Astrocyte of the cerebellum (primary cell): ENCODE measurements around the gene MGAT2.
A peak's percentile ranks its signal among the peaks of the same experiment; 100 is the strongest.

Experiments used
- DNase-seq: peaks from one replicate; pipeline ENCODE4 v3.0.0-alpha.2; 2011; ENCODE audit warnings: low read depth
- H3K4me3 ChIP-seq: 2 replicates; pipeline ENCODE4 v1.5.1; 2011; ENCODE audit warnings: mild to moderate bottlenecking, low read depth, low read length, moderate library complexity
- in situ Hi-C: cut with HindIII; loops from 2 replicates; pipeline ENCODE4 v1.10.0; 2017; ENCODE audit warnings: low sequenced_read_pairs
- TF ChIP-seq, protein P1 (sequence below): IDR thresholded peaks from 2 replicates; pipeline ENCODE4 v1.5.1; 2012; ENCODE audit warnings: low read length, low read depth, moderate library complexity, mild to moderate bottlenecking; ENCODE audit errors: missing control alignments

MGAT2 gene

DNA sequence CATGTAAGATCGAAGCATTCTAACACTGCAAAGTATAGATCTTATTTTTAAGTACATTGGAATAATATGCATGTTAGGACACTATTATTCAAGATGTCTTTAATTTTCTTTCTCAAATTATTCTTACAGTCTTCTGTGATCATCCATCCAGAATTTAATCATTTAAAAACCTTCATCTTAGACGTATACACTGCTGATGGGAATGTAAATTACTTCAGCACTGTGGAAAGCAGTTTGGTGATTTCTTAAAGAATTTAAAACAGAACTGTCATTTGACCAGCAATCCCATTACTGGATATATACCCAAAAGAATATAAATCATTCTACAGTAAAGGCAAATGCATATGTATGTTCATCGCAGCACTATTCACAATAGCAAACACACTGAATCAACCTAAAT, 31.2 kb upstream of the MGAT2 start:
- in situ Hi-C loops = no loop called here
- TF ChIP-seq, protein P1, sequence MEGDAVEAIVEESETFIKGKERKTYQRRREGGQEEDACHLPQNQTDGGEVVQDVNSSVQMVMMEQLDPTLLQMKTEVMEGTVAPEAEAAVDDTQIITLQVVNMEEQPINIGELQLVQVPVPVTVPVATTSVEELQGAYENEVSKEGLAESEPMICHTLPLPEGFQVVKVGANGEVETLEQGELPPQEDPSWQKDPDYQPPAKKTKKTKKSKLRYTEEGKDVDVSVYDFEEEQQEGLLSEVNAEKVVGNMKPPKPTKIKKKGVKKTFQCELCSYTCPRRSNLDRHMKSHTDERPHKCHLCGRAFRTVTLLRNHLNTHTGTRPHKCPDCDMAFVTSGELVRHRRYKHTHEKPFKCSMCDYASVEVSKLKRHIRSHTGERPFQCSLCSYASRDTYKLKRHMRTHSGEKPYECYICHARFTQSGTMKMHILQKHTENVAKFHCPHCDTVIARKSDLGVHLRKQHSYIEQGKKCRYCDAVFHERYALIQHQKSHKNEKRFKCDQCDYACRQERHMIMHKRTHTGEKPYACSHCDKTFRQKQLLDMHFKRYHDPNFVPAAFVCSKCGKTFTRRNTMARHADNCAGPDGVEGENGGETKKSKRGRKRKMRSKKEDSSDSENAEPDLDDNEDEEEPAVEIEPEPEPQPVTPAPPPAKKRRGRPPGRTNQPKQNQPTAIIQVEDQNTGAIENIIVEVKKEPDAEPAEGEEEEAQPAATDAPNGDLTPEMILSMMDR = no peak
- no peak for DNase-seq
- H3K4me3 ChIP-seq = no peak overlapping the region

GRCh38 chr14:49593016-49593415, 27.6 kb upstream of the MGAT2 start:
- no peak overlapping the region for H3K4me3 ChIP-seq
- no peak for DNase-seq
- in situ Hi-C loops = no loop called here
- TF ChIP-seq, protein P1 = no peak

DNA sequence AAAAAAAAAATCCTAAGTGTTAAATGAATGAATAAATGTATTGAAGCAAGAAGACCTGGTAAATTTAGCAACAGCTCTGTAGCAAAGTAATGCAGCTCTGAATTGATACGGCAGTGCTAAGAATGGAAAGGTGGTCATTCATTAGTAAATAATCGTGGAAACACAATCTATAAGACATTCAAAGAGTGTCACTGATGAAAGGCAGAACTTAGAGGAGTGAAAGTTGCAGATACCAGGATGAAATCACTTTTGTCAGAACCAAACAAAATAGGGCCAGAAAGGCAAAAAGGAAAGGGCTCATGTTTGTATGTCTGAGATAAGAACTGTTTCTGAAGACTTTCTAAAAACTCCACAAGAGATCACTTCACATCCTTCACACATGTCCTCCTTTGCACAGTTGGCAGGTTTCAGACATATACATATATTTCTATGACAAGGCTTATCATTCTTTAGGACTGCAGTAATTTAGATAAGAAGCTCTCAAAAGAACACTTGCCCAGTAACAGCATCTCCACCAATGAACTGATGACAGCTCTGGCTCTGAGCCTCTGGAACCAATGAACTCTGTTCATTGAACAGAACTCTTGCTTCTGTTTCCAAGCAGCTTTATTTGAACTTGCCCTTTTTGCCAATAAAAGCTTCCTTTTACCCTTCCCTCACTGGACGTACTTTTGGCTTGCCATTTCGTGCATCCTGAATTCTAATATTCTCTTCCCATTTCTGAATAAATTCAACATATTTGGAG, 26.1 kb upstream of the MGAT2 start:
- TF ChIP-seq, protein P1 = no peak
- H3K4me3 ChIP-seq = no peak overlapping the region
- in situ Hi-C loops = no loop called here
- no peak for DNase-seq

DNA sequence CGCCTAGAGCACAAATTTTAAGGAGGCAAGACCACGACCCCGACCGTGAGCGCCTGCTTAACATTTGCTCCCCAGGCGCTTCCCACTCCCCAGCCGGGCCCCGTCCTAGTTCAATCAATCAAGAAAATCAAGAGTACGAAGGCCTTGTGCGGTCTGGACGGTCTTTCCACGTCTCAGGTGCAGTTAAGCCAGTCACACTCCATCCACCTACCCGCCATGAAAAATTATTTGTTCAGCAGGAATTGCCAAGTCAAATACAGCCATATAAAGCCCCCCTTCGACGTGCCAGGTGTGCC, 22.5 kb upstream of the MGAT2 start:
- peak overlapping the region; percentile 94 for H3K4me3 ChIP-seq
- no peak for DNase-seq
- in situ Hi-C loops = no loop called here
- TF ChIP-seq, protein P1 = no peak

GRCh38 chr14:49598485-49599300, 21.9 kb upstream of the MGAT2 start, which contains the start of gene LRR1:
Gene LRR1, plus strand, starts transcription at chr14:49598940. Its CDS starts 81 bp downstream, at chr14:49599021.
- peak within 1 kb of the TSS; percentile 94 for H3K4me3 ChIP-seq
- peak; percentile 49 for DNase-seq
- in situ Hi-C loops = no loop called here
- TF ChIP-seq, protein P1 = peak; percentile 0

- TF ChIP-seq, protein P1 = no peak
Measured at GRCh38 chr14:49607583-49607982, 13.0 kb upstream of the MGAT2 start.

More at GRCh38 chr14:49607583-49607982, 13.0 kb upstream of the MGAT2 start:
- no peak for DNase-seq
- in situ Hi-C loops = no loop called here
- no peak overlapping the region for H3K4me3 ChIP-seq
